ENCODE results near the gene PUM2. TPM values are rescaled to one million over a fixed set of nuclear protein-coding genes. Genes with fewer than 3 reads are reported as not detected.

The PUM2 gene
- total RNA-seq, 4 donors from 2014 or later, result 61.5 to 140 (median 98.0) TPM

DNA sequence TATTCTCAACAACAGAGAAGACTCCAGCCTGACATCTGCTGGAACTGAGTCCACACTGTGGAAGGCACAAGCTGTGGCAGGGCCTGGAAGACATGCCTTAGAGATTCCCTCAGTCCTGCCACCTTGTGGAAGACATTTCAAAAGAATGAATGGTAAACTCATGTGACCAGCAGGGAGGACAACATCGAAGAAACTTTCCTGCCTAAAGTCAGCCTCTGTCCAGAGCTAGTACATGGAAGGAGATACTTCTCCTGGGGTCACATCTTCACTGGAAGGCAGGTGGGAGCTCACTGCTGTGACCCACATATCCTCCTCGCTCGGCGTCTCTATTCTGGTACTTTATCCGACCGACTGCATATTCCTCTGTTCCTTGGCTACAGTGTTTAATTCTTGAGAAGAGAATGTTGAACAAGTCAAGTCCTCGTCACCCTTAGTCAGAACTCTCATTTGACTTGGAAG, 59.5 kb downstream of the PUM2 start:
- 78 to 80% methylated on average over 7 of the region's 7 CpGs for WGBS, 2 donors (ENCODE audit: low coverage in 1 of 2)
- ATAC-seq, result peak; percentile 60
- H3K4me3 ChIP-seq, result no peak overlapping the region
- H3K9me3 ChIP-seq, result no peaks in the 10 kb centered on the region
- H3K27ac ChIP-seq, result no peak overlapping the region
- H3K27me3 ChIP-seq, result no peaks in the 10 kb centered on the region
- no peaks in the 10 kb centered on the region for H3K4me1 ChIP-seq
- H3K36me3 ChIP-seq, result peaks cover 0 to 72% of the 10 kb centered on the region in 2 donors
- TF ChIP-seq POLR2AphosphoS5 (IDR thresholded peaks at IDR 0.05) (peak; percentile 26), POLR2A (IDR thresholded peaks at IDR 0.05) (no peak)
- TF ChIP-seq, protein P1, sequence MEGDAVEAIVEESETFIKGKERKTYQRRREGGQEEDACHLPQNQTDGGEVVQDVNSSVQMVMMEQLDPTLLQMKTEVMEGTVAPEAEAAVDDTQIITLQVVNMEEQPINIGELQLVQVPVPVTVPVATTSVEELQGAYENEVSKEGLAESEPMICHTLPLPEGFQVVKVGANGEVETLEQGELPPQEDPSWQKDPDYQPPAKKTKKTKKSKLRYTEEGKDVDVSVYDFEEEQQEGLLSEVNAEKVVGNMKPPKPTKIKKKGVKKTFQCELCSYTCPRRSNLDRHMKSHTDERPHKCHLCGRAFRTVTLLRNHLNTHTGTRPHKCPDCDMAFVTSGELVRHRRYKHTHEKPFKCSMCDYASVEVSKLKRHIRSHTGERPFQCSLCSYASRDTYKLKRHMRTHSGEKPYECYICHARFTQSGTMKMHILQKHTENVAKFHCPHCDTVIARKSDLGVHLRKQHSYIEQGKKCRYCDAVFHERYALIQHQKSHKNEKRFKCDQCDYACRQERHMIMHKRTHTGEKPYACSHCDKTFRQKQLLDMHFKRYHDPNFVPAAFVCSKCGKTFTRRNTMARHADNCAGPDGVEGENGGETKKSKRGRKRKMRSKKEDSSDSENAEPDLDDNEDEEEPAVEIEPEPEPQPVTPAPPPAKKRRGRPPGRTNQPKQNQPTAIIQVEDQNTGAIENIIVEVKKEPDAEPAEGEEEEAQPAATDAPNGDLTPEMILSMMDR (IDR thresholded peaks at IDR 0.05), result peak in 3 of 4 experiments; percentile 50 to 62 (median 55)

DNA sequence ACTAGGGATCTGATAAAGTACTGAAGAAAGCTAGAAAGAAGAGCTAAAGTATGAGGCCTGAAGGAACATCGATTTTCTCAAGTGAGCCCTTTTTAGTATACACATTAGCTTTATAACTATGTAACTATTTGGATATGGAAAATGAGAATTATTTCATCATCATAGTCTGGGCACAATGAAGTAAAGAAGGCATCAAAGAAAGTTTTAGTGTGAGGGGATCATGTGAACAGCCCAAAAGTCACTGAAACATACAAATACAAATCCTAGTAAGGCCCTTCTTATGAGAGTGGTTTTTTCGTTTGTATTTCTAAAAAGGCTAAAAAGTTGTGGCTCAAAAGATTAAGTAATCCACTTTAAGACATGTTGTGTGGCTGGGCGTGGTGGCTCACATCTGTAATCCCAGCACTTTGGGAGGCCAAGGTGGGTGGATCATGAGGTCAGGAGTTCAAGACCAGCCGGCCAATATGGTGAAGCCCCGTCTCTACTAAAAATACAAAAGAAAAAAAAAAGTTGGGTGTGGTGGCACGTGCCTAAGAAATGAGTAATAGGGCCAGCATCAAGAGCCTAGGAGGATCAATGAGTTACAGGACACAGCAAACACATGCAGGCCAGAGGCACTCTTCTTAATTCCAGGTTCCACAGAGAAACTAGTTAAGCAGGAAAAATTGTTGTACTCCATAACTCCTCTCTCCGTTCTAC, 61.9 kb downstream of the PUM2 start:
- ATAC-seq, result no peak
- peaks cover 0 to 60% of the 10 kb centered on the region in 2 donors for H3K36me3 ChIP-seq
- no peak overlapping the region for H3K4me3 ChIP-seq
- H3K27me3 ChIP-seq, result no peaks in the 10 kb centered on the region
- WGBS, 2 donors (ENCODE audit: low coverage in 1 of 2), result 66 to 76% methylated on average over 7 of the region's 7 CpGs
- H3K4me1 ChIP-seq, result peaks cover 0 to 16% (median 0%) of the 10 kb centered on the region in 3 donors
- no peak overlapping the region for H3K27ac ChIP-seq
- no peak for TF ChIP-seq POLR2AphosphoS5 (IDR thresholded peaks at IDR 0.05)
- TF ChIP-seq EP300 (IDR thresholded peaks at IDR 0.05), result no peak
- TF ChIP-seq POLR2A (IDR thresholded peaks at IDR 0.05), result no peak
- TF ChIP-seq, protein P1 (IDR thresholded peaks at IDR 0.05), result no peak
- H3K9me3 ChIP-seq, result no peaks in the 10 kb centered on the region

DNA sequence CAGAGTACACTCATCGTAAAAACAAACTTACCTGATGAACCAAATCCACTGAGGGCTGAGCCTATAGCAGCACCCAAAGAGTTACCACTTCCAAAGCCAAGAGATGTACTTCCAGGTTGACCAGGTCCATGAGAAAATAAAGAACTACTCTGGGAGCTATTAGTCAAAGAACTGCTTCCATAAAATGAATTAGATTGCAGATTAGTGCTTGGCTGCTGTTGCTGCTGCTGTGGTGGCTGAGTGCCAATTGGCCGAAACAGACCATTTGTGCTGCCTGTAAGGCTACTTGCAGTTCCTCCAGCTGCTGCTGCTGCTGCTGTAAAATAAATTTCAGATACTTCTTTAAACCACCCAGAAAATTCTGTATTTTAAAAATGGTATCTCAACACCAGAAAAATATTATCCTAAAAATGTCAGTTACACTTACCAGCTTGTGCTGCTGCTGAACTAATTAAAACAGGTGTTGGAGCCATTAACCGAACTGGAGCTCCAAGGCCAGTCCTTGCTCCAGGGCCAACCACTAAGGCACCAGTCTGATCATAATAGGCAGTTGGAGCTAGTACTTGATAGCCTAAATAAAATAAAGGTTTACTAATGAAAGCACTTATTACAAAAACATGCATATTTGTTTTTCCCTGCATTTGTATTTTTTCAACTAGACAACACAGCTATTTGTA, 67.6 kb downstream of the PUM2 start:
- TF ChIP-seq POLR2AphosphoS5 (IDR thresholded peaks at IDR 0.05), result no peak
- TF ChIP-seq, protein P1 (IDR thresholded peaks at IDR 0.05), result no peak
- TF ChIP-seq EP300 (IDR thresholded peaks at IDR 0.05), result no peak
- no peak for TF ChIP-seq POLR2A (IDR thresholded peaks at IDR 0.05)
- Histone ChIP-seq H3K9me3 (no peaks in the 10 kb centered on the region), H3K36me3 (peaks cover 8 to 40% of the 10 kb centered on the region in 2 donors), H3K27ac (no peak overlapping the region), H3K4me1 (peaks cover 0 to 34% (median 3%) of the 10 kb centered on the region in 3 donors), H3K27me3 (no peaks in the 10 kb centered on the region), H3K4me3 (no peak overlapping the region)
- ATAC-seq, result no peak
- WGBS, 2 donors (ENCODE audit: low coverage in 1 of 2), result 25 to 54% methylated on average over 2 to 3 of the region's 3 CpGs

DNA sequence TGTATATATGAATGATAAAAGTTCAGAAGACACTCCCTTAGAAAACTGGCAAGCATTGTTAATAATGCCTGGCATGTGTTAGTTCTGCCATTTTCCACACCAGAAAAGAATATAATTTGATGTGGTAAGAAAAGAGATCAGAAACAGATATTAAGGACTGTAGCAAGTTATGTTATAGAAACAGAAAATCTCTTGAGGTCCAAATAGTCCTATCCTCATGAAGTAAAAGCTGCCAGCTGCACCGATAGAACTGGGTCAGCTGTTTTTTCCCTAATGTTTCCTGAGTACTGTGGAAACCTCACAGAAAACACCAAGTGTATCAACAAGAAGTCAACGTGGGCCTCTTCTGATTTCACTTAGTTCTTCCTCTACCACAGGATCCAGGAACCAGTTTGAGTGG, 68.8 kb downstream of the PUM2 start:
- Histone ChIP-seq H3K27me3 (no peaks in the 10 kb centered on the region), H3K9me3 (no peaks in the 10 kb centered on the region), H3K4me1 (peaks cover 0 to 34% (median 3%) of the 10 kb centered on the region in 3 donors), H3K27ac (no peak overlapping the region), H3K36me3 (peaks cover 8 to 40% of the 10 kb centered on the region in 2 donors), H3K4me3 (no peak overlapping the region)
- 55 to 63% methylated on average over 2 of the region's 2 CpGs for WGBS, 2 donors (ENCODE audit: low coverage in 1 of 2)
- no peak for ATAC-seq
- TF ChIP-seq POLR2A (IDR thresholded peaks at IDR 0.05) (no peak), EP300 (IDR thresholded peaks at IDR 0.05) (no peak), POLR2AphosphoS5 (IDR thresholded peaks at IDR 0.05) (no peak)
- TF ChIP-seq, protein P1 (IDR thresholded peaks at IDR 0.05), result no peak
